Neural cell (in vitro differentiated cells): ENCODE data around the gene DIDO1. TPM values are rescaled to one million over a fixed set of nuclear protein-coding genes. Genes with fewer than 3 reads are reported as not detected.

ENCODE experiments used
- H2AFZ ChIP-seq: fragments of 200-600, 300-800 bp; sonication (generic), shearing (Covaris generic); 2 replicates; pipeline ENCODE4 v1.6.0; 2014; ENCODE audit warnings: low read depth, mild to moderate bottlenecking, antibody characterized with exemption, low read length, moderate library complexity
- H3F3A ChIP-seq: fragments of 200-600 bp; shearing (Covaris generic); 2 replicates; pipeline ENCODE4 v1.6.1; 2016; ENCODE audit warnings: mild to moderate bottlenecking, moderate library complexity, mixed read lengths, antibody characterized with exemption, low read length; ENCODE audit not compliant: insufficient read depth, poor library complexity, severe bottlenecking
- H3K27ac ChIP-seq: fragments of 200-600, 300-800 bp; sonication (generic), shearing (Covaris generic); 2 replicates; pipeline ENCODE4 v1.5.1; 2014; ENCODE audit warnings: mild to moderate bottlenecking, low read length, moderate library complexity
- H3K27me3 ChIP-seq: fragments of 300-800, 200-600 bp; sonication (generic), shearing (Covaris generic); 2 replicates; pipeline ENCODE4 v1.6.0; 2014; ENCODE audit warnings: mild to moderate bottlenecking, low read depth, low read length, moderate library complexity; ENCODE audit not compliant: insufficient read depth
- H3K36me3 ChIP-seq: fragments of 300-800, 200-600 bp; sonication (generic), shearing (Covaris generic); 2 replicates; pipeline ENCODE4 v1.5.1; 2014; ENCODE audit warnings: mild to moderate bottlenecking, antibody characterized with exemption, low read length, moderate library complexity; ENCODE audit not compliant: insufficient read depth
- H3K4me2 ChIP-seq: fragments of 300-800, 200-600 bp; sonication (generic), shearing (Covaris generic); 2 replicates; pipeline ENCODE4 v1.6.0; 2014; ENCODE audit warnings: mild to moderate bottlenecking, low read length
- H3K4me3 ChIP-seq: fragments of 300-800, 200-600 bp; sonication (generic), shearing (Covaris generic); 2 replicates; pipeline ENCODE4 v1.5.1; 2014; ENCODE audit warnings: mild to moderate bottlenecking, low read length, moderate library complexity
- H3K79me2 ChIP-seq: fragments of 200-600 bp; shearing (Covaris generic); replicated peaks from 2 replicates; pipeline ENCODE4 v1.6.0; 2014; ENCODE audit warnings: mild to moderate bottlenecking, low read length, moderate library complexity; ENCODE audit not compliant: insufficient read depth
- H3K9ac ChIP-seq: fragments of 300-800, 200-600 bp; sonication (generic), shearing (Covaris generic); 2 replicates; pipeline ENCODE4 v1.6.1; 2016; ENCODE audit warnings: mild to moderate bottlenecking, low read length, mixed read lengths
- H3K9me2 ChIP-seq: fragments of 200-600 bp; shearing (Covaris generic); 2 replicates; pipeline ENCODE4 v1.6.1; 2016; ENCODE audit warnings: mild to moderate bottlenecking, low read length, mixed read lengths; ENCODE audit not compliant: insufficient read depth
- H3K9me3 ChIP-seq: fragments of 200-600, 300-800 bp; sonication (generic), shearing (Covaris generic); 2 replicates; pipeline ENCODE4 v1.6.1; 2016; ENCODE audit warnings: mild to moderate bottlenecking, mixed run types, low read length, moderate library complexity, mixed read lengths
- H4K20me1 ChIP-seq: fragments of 200-600 bp; shearing (Covaris generic); 2 replicates; pipeline ENCODE4 v1.6.1; 2016; ENCODE audit warnings: mild to moderate bottlenecking, mixed run types; ENCODE audit not compliant: insufficient read depth
- EP300 ChIP-seq: fragments of 450-650 bp; conservative IDR thresholded peaks from 2 replicates; pipeline ENCODE4 v1.6.1; 2014; ENCODE audit warnings: antibody characterized with exemption, mild to moderate bottlenecking, moderate library complexity; ENCODE audit not compliant: poor library complexity, severe bottlenecking
- EZH2 ChIP-seq: fragments of 200-600, 300-800 bp; shearing (Covaris generic), sonication (generic); IDR thresholded peaks from 2 replicates; pipeline ENCODE4 v1.6.1; 2014; ENCODE audit warnings: antibody characterized with exemption, low read length, borderline replicate concordance, mild to moderate bottlenecking; ENCODE audit not compliant: insufficient read depth, poor library complexity, severe bottlenecking
- MXI1 ChIP-seq: fragments of 450-650 bp; conservative IDR thresholded peaks from 2 replicates; pipeline ENCODE4 v1.6.1; 2014; ENCODE audit warnings: antibody characterized with exemption, mild to moderate bottlenecking; ENCODE audit not compliant: poor library complexity, severe bottlenecking
- POLR2AphosphoS5 ChIP-seq: IDR thresholded peaks from 2 replicates; pipeline ENCODE4 v1.6.1; 2012
- RAD21 ChIP-seq: fragments of 450-650 bp; conservative IDR thresholded peaks from 2 replicates; pipeline ENCODE4 v1.6.1; 2014; ENCODE audit warnings: antibody characterized with exemption, mild to moderate bottlenecking, moderate library complexity
- SMC3 ChIP-seq: fragments of 450-650 bp; conservative IDR thresholded peaks from 2 replicates; pipeline ENCODE4 v1.6.1; 2014; ENCODE audit warnings: antibody characterized with exemption, mild to moderate bottlenecking, moderate library complexity; ENCODE audit not compliant: poor library complexity
- TAF1 ChIP-seq: IDR thresholded peaks from 2 replicates; pipeline ENCODE4 v1.6.1; 2012; ENCODE audit warnings: low read depth
- polyA plus RNA-seq: library from polyadenylated mRNA; depleted of rRNA; stranded (reverse); fragments of >200 nt; gene quantifications from 2 replicates; pipeline ENCODE4 v1.2.3, GENCODE V29; 2014
- TF ChIP-seq, protein P1 (sequence below): fragments of 450-650 bp; IDR thresholded peaks from 2 replicates; pipeline ENCODE4 v1.5.1; 2014; ENCODE audit warnings: antibody characterized with exemption, mild to moderate bottlenecking, moderate library complexity; ENCODE audit not compliant: poor library complexity, severe bottlenecking
- TF ChIP-seq, protein P2 (sequence below): IDR thresholded peaks from 2 replicates; pipeline ENCODE4 v1.6.1; 2012; ENCODE audit warnings: borderline replicate concordance

Gene DIDO1
- polyA plus RNA-seq, 1 donor from 2014 or later: 42.8 TPM

DNA sequence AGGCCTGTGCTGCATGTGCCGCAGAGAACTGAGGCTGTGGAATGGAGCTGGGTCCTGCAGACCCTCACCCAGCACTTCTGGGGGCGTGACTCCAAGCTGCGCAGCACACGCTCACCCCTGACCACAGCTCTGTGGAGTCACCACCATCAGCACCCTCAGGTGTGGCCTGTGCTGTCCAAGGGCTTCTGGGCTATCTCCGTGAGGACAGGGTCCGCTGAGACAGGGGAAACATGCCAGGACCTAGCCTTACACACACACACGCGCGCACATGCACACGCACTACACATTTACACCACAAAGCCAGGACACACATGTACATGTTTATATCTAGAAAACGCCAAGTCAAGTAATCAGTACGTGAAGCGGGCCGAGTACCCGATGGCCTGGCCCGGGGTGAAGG, 37.9 kb downstream of the DIDO1 start:
- Histone ChIP-seq H3K9me3 (no peaks in the 10 kb centered on the region), H3K9me2 (no peaks in the 10 kb centered on the region), H3K27ac (no peak overlapping the region), H3K27me3 (no peaks in the 10 kb centered on the region), H3K9ac (no peak overlapping the region), H3K4me2 (no peak overlapping the region), H3F3A (no peaks in the 10 kb centered on the region), H3K36me3 (peaks cover under 1% of the 10 kb centered on the region), H2AFZ (no peak overlapping the region), H3K79me2 (no peaks in the 10 kb centered on the region), H4K20me1 (no peaks in the 10 kb centered on the region), H3K4me3 (no peak overlapping the region)
- TF ChIP-seq POLR2AphosphoS5 (no peak), EP300 (no peak), SMC3 (no peak), MXI1 (no peak)
- TF ChIP-seq, protein P1, sequence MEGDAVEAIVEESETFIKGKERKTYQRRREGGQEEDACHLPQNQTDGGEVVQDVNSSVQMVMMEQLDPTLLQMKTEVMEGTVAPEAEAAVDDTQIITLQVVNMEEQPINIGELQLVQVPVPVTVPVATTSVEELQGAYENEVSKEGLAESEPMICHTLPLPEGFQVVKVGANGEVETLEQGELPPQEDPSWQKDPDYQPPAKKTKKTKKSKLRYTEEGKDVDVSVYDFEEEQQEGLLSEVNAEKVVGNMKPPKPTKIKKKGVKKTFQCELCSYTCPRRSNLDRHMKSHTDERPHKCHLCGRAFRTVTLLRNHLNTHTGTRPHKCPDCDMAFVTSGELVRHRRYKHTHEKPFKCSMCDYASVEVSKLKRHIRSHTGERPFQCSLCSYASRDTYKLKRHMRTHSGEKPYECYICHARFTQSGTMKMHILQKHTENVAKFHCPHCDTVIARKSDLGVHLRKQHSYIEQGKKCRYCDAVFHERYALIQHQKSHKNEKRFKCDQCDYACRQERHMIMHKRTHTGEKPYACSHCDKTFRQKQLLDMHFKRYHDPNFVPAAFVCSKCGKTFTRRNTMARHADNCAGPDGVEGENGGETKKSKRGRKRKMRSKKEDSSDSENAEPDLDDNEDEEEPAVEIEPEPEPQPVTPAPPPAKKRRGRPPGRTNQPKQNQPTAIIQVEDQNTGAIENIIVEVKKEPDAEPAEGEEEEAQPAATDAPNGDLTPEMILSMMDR: no peak

DNA sequence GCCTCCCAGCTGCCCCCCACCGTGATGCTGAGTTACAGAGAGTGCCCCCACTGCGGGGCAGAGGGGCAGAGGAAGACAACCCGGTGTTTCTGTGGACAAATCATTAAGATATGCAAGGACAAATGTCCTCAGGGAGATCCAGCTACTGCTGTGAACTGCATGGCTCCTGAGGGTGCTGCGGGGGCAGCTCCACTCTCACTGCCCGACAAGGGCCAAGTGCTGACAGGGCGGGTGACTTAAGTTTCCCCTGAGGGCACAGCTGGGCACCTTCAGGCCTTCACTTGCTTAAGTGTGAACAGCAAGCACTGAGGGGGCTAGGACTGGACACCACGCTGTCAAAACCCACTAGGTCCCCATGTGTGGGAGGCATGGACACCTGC, 38.5 kb downstream of the DIDO1 start:
- no peak overlapping the region for H3K9ac ChIP-seq
- TF ChIP-seq TAF1 (no peak), SMC3 (no peak), RAD21 (no peak), EP300 (no peak), POLR2AphosphoS5 (no peak), EZH2 (no peak), MXI1 (no peak)
- TF ChIP-seq, protein P1: no peak
- H4K20me1 ChIP-seq: no peaks in the 10 kb centered on the region
- no peak overlapping the region for H3K4me3 ChIP-seq
- no peaks in the 10 kb centered on the region for H3K9me3 ChIP-seq
- no peaks in the 10 kb centered on the region for H3K9me2 ChIP-seq
- H3F3A ChIP-seq: no peaks in the 10 kb centered on the region
- no peaks in the 10 kb centered on the region for H3K36me3 ChIP-seq
- no peak overlapping the region for H2AFZ ChIP-seq
- H3K27me3 ChIP-seq: no peaks in the 10 kb centered on the region
- H3K79me2 ChIP-seq: no peaks in the 10 kb centered on the region
- H3K27ac ChIP-seq: no peak overlapping the region
- no peak overlapping the region for H3K4me2 ChIP-seq

DNA sequence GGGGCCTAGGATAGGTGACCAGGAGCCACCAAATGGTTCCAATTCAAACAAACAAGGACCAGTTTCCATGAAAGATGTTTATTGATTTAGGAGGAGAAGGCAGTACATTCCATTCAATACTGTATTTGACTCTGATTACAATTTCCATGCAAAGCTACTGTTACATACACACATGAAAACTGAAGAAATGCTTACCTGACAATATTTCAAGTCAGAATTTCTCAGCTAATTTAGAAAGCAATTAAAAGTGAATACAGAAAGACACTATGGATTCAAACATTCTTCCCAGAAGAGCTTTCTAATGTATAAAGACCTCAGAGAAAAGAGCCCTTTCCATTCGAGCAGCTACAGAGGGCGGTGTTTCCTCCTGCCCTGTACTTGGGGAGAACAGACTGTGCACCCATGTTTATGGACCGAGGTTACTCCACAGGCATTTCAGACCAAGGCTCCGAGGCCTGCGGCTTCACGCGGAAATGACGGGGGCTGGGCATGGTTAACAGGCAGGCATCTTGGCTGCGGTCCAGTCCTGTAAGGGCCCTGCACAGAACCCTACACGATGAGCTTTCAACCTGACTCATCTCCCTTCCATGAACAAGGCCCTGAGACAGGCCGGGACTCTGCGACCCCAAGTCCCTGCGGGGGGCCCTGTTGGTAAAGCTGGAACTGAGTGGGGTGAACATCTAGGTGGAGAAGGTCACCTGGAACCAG, 39.0 kb downstream of the DIDO1 start:
- no peak for TF ChIP-seq POLR2AphosphoS5
- TF ChIP-seq, protein P1: no peak
- no peak for TF ChIP-seq MXI1
- TF ChIP-seq TAF1: no peak
- TF ChIP-seq SMC3: no peak
- no peak for TF ChIP-seq RAD21
- no peak for TF ChIP-seq EZH2
- TF ChIP-seq, protein P2, sequence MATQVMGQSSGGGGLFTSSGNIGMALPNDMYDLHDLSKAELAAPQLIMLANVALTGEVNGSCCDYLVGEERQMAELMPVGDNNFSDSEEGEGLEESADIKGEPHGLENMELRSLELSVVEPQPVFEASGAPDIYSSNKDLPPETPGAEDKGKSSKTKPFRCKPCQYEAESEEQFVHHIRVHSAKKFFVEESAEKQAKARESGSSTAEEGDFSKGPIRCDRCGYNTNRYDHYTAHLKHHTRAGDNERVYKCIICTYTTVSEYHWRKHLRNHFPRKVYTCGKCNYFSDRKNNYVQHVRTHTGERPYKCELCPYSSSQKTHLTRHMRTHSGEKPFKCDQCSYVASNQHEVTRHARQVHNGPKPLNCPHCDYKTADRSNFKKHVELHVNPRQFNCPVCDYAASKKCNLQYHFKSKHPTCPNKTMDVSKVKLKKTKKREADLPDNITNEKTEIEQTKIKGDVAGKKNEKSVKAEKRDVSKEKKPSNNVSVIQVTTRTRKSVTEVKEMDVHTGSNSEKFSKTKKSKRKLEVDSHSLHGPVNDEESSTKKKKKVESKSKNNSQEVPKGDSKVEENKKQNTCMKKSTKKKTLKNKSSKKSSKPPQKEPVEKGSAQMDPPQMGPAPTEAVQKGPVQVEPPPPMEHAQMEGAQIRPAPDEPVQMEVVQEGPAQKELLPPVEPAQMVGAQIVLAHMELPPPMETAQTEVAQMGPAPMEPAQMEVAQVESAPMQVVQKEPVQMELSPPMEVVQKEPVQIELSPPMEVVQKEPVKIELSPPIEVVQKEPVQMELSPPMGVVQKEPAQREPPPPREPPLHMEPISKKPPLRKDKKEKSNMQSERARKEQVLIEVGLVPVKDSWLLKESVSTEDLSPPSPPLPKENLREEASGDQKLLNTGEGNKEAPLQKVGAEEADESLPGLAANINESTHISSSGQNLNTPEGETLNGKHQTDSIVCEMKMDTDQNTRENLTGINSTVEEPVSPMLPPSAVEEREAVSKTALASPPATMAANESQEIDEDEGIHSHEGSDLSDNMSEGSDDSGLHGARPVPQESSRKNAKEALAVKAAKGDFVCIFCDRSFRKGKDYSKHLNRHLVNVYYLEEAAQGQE: no peak
- no peak for TF ChIP-seq EP300
- H2AFZ ChIP-seq: no peak overlapping the region
- H3K36me3 ChIP-seq: no peaks in the 10 kb centered on the region
- H3K4me2 ChIP-seq: no peak overlapping the region
- H3K79me2 ChIP-seq: no peaks in the 10 kb centered on the region
- no peak overlapping the region for H3K9ac ChIP-seq
- H3K9me2 ChIP-seq: no peaks in the 10 kb centered on the region
- no peaks in the 10 kb centered on the region for H3K9me3 ChIP-seq
- H3F3A ChIP-seq: no peaks in the 10 kb centered on the region
- no peaks in the 10 kb centered on the region for H4K20me1 ChIP-seq
- H3K27ac ChIP-seq: no peak overlapping the region
- H3K4me3 ChIP-seq: no peak overlapping the region
- no peaks in the 10 kb centered on the region for H3K27me3 ChIP-seq
